C4-2B (cell line): ENCODE results near the gene FGFR3.

Source experiments
- CTCF ChIP-seq: fragments of 450-650 bp; conservative IDR thresholded peaks from 2 replicates; pipeline ENCODE4 v1.5.1; 2017; ENCODE audit warnings: mild to moderate bottlenecking
- ZFX ChIP-seq: fragments of 450-650 bp; IDR thresholded peaks from 2 replicates; pipeline ENCODE4 v1.6.1; 2017

DNA sequence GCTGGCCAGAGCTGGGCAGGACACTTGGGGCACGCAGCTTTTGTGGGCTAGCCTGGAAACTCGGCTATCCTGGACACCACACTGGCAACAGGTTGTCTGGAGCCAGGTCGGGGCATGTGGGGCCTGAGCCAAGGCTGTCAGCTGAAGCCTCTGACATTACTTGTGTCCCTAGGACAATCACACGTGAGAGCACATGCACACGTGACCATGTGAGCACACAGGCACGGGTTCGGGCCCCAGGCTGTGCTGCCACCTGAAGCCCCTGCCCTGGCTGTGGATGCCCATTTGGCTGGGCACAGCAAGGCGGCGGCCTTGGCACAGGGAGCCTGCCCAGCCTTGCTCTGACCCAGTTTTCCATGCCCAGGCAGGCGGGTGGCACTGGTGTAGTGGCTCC, 8.7 kb upstream of the FGFR3 start:
- TF ChIP-seq CTCF (no peak), ZFX (no peak)
